ENCODE measurements around the gene PRR19.
A peak's percentile ranks its signal among the peaks of the same experiment; 100 is the strongest.
"Not testable (repeated sequence)": the region's sequence is repeated elsewhere in the genome, so short reads cannot be mapped to it uniquely, and the experiment has no call there.

The PRR19 gene, protein sequence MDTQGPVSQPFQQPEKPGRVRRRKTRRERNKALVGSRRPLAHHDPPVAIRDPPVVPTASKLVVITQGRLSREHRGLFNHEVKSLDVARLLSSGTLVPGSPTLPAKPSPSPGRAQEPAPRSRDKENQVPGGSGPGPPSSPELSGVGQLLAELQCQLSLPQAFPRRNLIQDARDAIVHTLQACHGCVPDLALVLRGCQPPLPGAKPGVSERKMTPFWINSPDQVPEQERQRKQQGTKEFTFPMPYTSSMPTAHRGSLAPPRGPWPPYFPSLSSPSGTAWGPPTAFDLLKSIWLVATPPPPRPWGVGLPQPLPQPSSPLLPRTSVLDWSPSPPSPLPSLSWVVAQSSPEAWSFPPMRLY

DNA sequence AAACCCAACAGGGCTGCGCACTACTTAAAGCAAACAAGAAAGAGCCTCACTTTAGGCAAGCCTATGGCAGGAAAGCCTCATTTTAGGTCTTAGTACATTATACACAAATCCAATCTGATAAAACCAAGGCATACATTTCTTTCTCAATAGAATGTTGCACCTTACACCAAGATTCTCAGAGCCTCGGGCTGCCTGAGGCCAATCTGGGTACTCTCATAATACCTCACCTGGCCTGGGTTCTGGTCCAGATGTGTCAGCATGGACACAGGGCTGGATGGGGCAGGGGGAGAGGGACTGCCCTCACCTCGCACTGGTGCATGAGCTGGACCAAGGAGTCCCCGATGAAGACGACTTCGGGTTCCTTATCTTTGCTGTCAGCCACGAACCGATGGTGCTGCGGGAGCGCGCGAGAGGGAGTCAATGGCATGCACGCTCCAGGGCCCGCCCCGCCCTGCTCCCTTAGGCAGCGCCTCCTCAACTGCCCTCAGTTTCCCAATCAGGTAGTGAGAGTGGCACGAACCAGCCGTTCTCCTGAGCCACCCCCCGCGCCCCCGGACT is at the start of gene PRR19:
Gene PRR19, plus strand, starts transcription at position 487 of the 558 bp plus-strand sequence. CDS start 7,453 bp downstream, outside the sequence.
- DNase-seq = peak; percentile 71

DNA sequence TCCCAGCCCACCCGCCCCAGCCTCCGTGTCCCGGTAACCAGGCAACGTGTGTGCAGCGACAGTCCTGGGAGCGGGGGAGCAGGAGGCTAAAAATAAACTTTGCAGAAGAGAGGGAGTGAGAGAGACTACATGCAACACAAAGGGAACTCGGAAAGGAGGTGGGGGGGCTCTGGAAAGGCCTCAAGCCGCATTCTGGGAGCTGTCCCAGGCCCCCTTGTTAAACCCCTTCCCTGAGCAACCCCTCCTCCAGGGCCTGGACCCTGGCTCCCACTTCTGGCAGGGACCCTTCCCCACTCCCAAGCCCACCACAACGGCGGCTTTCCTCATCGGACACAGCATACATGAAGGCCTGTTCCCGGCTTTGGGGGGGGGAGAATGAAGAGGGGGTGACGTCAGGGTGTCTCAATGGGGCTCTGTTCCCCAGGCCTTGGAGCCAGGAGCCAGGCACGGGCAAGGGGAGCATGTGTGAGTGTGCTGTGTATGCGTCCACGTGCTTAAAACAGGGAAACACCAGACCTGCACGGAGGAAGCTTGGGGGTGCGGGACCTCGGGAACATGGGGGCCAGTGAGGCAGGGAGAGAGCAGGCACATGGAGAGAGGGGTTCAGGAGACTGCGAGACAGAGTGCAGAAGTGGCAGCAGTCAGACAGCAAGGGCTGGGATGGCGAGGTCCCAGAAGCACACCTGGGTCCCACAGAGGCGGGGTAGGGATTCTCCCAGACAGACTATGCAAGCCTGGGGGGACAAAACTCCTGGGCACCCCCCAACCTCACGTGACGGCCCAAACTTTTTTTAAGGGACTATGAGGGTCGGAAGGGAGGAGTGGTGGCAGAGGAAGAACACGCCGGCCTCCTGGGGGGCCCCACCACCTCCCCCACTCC is 49.3 kb upstream of the PRR19 start:
- no peak for DNase-seq

GRCh38 chr19:42253245-42254088 is 48.5 kb upstream of the PRR19 start:
- peak; percentile 87 for DNase-seq

- DNase-seq = peak; percentile 89
These were observed 47.7 kb upstream of the PRR19 start for GRCh38 chr19:42254089-42254849.

DNA sequence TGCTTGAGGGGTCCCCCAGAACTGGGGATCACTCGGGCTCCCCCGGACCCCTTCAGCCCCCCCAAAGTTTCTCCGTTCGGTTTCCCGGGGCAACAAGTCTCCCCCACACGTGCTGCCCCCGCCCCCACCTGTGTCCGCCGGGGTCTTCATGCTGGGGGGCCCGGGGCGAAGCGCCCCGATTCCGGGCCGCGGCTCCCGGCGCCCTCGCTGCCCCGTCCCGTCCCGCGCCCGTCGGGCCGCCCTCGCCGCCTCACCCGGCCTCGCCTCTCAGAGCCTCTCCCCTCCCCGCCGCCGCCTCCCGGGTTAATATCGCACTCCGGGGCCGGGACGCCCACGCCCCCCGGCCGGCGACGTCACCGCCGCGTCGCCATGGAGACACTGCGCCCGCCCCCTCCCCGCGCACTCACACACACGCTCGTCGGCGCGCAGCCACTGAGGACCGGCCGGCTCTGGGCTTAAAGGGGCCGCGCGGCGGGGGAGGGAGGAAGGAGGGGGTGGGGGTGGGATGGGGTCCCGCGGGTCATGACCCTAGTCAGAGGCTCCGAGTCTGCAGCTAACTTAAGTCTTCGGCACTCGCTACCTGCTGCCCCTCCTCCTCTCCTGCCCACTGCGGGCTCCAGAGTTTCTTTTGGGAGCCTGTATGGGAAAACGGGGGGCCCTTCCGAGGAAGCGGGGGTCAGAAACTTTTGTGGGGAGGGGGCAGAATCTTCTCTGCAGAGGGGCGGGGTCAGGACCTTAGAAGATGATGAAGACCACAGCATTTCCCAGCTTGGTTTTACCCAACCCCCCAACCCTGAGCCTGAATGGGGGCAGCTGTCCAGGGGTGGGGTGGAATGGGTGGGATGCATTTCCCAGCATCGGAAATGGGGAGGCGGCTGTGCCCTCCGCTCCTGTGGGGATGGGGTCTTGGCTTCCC is 46.8 kb upstream of the PRR19 start, which contains the start of gene ERF:
Gene ERF, minus strand, starts transcription at position 279 of the 916 bp plus-strand sequence. Its CDS starts 129 bp downstream, at position 150.
- peak; percentile 97 for DNase-seq

GRCh38 chr19:42255766-42256745 is 45.9 kb upstream of the PRR19 start:
- peak; percentile 78 for DNase-seq

- not testable (repeated sequence) for DNase-seq
These were observed 44.1 kb upstream of the PRR19 start for GRCh38 chr19:42257842-42258241.

DNA sequence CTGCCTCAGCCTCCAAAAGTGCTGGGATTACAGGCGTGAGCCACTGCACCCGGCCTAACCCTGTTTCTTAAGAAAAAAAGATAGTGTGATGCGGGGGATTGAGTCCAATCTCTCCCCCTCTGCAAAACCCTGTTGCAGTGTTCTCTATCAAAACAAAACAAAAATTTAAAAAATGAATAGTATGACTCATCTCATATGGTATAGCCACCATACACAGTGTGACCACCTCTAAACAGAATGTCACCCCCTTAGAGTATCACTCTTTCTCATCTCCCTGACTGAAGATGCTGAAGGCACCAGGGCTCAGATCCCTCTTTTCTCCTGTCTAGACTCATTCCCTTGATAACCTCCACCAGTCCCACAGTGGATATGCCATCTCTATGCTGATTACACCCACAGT is 40.2 kb upstream of the PRR19 start:
- DNase-seq = no peak

GRCh38 chr19:42266105-42266504 is 35.8 kb upstream of the PRR19 start:
- not testable (repeated sequence) for DNase-seq

- DNase-seq = not testable (repeated sequence)
These were observed 34.9 kb upstream of the PRR19 start for GRCh38 chr19:42266928-42267603.

GRCh38 chr19:42267644-42268141 is 34.2 kb upstream of the PRR19 start:
- no peak for DNase-seq

DNA sequence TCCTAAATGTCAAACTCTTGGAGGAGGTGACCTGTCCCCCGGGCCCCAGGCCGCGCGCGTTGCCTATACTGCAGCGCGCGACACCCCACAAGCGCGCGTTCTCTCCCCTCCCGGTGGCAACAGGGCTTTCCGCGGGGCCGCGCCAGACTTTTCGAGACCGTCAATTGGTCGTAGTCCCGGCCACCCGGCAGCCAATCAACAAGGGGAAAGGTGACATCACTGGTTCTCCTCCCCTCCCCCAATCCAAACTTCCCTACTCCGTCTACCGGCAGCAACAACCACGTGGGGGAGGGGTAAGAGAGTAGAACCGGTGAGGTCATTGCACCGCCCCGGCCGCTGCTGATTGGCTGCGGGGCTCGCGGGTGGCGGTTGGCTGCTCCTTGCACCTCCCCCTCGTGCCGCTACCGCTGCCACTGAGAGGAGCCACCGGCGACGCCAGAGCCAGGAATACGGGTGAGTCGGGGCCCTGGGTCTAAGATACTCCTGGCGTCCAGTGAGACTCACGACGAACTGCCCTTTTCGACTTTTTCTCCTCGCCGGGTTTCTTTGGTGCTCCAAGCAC is 33.7 kb upstream of the PRR19 start:
- peak; percentile 100 for DNase-seq

- DNase-seq = peak; percentile 100
These were observed 33.0 kb upstream of the PRR19 start, which contains the start of gene CIC for GRCh38 chr19:42268704-42269477. Gene CIC, plus strand, starts transcription at chr19:42269252. Its CDS starts 2,532 bp downstream, at chr19:42271784.

DNA sequence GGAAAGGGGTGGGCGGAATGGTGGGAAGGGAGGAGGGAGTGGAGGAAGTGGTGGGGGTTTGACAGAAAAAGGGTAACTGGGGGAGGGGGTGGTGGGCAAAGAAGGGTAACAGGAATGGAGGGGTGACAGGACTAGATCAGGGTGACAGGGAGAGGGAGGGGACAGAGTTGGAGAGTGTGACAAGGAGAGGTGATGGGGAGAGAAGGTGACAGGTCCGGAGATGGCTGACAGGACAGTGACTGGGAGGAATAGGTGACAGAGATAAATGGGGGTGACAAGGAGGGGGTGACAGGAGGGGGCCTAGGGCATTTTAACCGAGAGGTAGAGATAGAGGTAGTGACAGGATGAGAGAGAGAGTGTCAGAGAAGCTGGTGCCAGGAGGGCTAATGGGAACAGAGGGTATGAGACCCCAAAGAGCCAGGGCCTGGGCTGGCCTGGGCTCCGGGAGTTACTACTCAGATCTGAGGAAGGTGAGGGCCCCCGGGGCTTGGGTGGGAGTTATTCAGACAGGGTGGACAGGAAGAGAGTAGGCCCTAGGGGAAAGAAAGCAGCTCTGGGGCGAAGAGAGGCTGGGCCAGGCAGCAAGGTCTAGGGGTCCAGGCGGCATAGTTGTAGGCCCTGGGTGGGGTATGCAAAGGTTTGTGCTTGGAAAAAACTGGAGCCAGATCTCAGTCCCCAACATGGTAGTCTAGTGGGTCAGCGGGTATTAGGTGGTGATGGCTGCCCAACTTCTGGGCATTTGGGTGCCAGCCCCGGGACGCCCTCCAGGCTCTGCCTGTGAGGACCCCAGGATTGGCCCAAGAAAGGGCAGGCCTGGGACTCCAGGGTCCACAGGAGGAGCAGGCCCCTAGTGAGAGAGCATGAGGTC is 32.2 kb upstream of the PRR19 start:
- DNase-seq = no peak

DNA sequence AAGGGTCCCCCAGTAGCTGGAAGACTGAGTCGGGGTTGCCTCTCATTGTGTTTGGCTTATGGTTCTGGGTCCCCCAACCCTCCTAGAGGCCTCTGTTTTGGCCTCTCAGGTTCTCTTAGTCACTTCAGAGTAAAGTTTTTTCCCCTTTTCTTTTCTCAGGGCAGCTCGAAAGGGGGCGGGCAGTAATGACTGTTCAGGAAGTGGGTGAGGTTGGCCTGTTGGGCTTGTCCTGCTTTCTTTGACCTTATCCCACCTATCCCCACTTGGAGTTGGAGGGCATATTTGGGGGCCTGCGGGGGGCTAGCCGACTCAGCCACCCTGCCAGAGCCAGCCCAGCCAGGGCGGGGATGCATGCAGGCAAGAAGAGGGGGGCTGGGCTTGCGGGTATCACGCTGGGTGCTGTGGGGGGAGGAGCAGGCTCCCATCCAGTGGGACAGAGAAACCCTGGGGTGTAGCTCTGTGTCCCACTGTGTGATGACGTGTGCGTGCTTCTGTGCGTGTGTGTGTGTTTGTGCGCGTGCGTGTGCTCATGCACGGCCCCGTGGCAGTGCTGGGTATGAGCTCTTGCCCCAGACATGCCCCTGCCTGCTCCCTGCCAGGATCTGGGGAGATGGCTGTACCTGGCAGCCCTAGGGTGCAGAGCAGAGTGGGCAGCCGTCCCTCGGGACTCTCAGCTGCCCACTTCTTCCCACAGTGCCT is 31.4 kb upstream of the PRR19 start:
- DNase-seq = peak; percentile 66
